HG03060 (cell line): ENCODE measurements around the gene SRD5A3.

Experiments used
- ATAC-seq: cut with Tn5 transposase; IDR thresholded peaks from one replicate; pipeline ENCODE4 v1.9.1; 2021; ENCODE audit warnings: low read depth, moderate number of reproducible peaks; ENCODE audit not compliant: unreplicated experiment

SRD5A3 gene

DNA sequence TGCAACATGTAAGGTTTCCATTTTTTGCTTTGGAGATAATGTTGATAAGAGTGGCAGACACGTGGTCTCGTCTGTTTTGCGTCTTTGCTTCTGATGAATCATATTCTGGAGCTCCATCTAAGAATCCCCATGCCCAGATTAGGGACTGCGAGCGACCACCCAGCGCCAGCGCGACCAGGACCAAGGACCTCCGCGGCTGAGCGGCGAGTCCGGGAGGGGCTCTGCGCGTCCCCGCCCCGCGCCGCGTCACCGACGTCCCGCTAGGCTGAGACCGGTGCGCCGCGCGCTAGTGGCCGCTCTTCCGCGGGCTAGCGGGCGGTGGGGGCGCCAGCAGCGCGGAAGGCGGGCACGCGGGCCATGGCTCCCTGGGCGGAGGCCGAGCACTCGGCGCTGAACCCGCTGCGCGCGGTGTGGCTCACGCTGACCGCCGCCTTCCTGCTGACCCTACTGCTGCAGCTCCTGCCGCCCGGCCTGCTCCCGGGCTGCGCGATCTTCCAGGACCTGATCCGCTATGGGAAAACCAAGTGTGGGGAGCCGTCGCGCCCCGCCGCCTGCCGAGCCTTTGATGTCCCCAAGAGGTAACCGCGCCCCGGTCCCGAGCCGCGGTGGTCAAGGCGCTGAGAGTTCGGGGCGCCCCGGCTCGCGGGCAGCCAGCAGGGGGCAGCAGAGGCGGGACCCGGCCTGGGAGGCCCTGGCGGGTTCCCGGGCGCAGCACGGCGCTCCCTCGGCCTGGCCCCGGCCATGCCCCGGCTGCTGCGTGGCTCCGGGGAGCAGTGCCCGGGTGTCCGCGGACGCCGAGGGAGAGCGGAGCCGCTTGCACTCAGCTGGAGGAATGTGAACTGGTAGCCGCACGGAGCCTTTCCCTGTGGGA, at the start of gene SRD5A3:
SRD5A3 (plus strand) TSS at position 263 of the 871 bp plus-strand sequence; CDS start at position 358, 95 bp downstream.
- ATAC-seq: peak; percentile 69

DNA sequence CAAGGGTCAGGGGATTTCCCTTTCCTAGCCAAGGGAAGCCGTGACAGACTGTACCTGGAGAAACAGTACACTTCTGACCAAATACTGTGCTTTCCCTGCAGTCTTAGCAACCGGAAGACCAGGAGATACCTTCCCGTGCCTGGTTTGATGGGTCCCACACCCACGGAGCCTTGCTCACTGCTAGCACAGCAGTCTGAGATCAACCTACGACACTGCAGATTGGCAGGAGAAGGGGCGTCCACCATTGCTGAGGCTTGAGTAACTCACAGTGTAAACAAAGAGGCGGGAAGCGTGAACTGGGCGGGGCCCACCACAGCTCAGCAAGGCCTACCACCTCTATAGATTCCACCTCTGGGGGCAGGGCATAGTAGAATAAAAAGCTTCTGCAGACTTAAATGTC, 48.7 kb upstream of the SRD5A3 start:
- ATAC-seq: no peak

DNA sequence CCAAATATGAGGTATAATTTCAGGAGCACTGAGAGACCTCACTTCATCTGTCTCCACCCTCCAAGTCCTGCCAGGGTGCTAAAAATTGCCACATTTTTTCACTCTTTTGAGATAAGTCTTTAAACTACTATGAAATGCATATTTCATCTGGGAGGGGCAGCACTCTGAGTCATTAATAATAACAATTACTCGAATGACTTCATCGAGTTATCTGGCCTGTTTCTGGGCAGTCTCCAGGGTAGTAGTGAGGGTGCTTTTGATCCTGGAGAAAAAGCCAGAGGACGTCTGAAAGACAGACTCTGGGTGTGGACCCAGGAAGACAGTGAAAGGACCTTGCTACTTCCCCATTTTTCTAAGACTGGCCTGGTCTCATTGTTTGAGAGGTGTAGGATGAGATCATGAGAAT, 42.3 kb upstream of the SRD5A3 start:
- ATAC-seq: no peak

DNA sequence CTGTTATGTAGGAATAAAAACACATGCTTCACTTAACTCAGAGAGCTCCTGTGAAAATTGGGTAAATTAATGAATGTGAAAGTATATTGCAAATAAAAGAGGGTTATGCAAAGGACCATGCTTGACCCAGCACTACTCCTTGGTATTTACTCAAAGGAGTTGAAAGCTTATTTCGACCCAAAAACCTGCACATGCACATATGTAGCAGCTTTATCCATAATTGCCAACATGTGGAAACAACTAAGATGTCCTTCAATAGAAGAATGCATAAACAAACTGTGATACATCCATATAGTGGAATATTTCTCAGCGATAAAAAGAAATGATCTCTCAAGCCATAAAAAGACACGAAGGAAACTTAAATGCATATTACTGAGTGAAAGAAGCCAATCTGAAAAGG, 41.7 kb upstream of the SRD5A3 start:
- ATAC-seq: no peak

DNA sequence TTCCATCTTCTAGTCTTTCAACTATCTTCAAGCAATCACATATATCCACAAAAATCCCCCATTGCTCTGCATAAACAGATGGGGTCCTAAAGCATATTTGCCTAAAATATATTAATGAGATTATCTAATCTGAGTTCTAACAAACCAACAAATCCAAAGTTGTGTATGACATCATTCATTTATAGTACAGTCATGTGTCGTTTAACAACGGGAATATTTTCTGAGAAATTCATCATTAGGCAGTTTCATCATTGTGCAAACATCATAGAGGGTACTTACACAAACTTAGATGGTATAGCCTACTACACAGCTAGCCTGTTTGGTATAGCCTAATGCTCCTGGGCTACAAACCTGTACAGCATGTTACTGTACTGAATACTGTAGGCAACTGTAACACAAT, 38.0 kb upstream of the SRD5A3 start:
- ATAC-seq: no peak

DNA sequence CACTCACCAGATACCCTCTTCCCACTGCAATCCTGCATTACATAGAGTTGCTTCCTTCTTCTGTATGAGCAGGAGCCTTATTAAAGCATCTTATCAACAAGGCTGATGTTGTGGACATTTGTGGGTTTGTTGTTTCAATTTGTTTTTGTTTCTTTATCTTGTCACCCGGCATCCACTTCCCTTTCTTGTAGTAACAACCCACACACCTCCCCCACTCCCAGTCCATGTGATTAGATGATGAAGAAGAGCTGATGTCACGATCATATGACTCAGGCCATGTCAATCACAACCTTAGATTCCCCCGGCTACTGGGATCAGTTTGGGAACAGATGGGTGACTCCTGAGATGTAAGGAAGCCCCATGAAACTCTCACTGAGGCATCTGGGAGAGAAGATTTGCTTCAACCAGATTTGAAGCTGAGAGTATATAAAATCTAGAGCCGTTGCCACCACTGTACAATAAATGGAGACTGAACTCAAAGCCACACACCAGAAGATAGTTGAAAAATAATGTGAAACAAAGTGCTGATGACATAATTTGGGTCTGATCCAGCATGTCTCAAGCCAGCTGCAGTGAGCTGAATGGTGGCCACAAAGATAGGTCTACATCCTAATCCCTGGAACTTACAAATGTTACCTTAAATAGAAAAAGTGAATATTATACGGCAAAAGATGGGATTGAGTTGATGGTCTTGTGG, 34.1 kb upstream of the SRD5A3 start:
- ATAC-seq: no peak

DNA sequence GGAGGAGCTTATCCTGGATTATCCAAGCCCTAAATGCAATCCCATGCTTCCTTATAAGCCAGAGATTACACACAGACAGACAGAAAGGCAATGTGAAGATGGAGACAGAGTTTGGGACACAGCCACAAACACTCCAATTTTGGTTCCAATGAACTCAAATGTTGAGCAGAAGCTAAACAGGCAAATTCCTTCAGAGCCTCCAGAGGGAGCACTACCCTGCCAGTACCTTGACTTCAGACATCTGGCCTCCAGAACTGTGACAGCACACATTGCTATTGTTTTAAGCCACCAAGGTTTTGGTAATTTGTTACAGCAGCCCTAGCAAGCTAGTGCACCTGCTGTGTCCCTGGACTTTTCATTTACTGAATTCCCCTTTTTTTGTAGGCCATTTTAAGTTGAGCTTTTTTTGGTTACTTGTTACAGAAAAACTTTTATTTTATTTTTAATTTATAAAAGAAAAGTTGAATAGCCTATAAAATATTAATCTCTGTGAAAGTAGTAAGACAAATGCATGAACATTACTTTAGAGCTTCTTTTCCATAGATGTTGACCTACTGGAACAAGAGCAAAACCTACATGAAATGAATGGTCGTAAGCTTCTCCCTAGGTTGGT, 33.4 kb upstream of the SRD5A3 start:
- no peak for ATAC-seq

DNA sequence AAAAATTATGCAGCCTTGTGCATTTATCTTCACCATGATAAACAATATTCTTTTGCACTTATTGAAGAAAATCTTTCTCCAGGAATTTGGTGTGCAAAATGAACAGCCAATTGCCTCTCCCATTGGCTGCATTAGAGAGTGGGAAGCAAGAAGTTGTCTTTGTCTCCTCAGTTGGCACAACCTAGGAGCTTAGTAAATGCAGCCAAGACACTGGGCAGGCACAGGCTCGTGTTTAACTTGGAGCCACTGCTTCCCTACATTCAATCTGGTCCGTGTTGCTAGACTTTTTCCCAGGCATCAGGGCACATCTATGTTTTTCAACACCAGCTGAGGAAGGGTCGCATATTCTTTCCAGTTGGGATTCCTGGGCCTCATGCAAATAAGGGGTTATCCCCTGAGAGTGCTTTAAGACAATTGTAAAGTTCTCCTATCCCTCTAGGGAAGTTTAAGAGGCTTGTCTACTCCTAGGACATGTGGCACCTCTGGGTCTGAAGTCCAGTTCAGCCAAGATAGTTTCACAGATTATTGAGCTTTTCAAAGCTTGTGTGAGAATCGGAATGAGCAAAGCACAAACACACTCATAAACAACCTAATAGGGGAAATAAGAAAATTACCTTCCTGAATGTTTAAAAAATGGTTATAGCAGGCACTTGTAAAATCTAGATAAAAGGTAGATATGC, 31.8 kb upstream of the SRD5A3 start:
- no peak for ATAC-seq

DNA sequence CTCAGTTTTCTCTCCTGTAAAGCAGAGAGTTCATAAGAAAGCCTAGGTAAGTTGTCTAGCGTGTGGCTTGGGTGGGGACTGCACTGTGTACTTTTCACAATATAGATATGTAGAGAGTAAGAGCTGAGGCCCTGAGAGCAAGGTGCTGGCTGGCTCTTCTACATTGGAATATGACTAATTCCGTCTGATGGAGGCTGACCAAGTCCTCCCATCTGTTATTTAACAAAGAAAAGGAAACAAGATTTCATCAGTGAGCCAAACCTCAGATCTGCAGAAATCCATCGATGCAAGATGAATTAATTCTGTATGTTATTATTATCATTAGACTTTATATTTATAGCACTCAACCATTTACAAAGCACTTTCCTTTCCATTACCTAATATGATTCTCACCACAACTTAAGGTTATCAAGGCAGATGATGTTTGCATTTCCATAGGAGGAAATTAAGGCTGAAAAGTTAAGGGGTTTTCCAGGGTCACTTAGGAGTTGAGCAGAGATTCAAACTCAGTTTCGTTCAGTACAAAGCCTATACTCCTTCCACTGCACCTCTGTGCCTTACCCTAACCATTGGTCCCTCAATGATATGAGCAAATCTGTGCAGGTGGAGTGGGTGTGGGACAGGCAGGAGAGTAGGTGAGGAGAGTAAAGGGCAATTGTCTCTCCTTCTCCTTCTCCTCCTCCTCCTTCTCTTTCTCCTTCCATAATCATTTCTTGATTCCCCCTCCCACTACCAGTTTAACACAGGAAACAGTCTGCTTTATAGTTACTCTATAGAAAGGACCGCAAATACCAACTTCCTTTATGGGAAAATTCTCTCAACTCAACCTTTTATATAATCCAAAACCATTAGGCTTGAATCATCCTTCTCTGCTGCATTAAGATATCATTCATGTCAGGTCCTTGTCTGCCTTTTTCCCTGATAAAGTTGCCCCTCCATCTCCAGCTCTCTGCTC, 27.6 kb upstream of the SRD5A3 start:
- ATAC-seq: no peak

DNA sequence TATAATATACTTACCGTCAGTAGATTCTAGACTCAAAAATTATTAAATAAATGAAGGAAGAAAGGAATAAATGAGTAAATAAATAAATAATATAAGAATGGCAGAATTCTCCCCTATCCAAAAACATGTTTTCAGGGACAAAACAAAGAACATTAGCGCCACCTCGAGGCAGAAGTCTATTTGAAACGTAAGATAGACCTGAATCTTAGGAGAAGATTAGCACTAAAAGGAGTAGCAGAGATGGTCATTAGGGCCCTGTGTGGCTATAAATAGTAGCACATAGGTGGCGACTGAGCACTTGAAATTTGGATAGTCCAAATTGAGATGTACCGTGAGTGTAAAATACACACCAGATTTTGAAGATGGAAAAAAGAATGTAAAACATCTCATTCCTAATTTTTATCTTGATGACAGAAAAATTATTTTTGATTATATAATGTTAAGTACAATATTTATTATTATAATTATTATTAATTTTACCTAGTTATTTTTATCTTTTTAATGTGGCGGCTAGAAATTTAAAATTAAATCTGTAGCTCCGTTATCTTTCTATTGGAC, 24.3 kb upstream of the SRD5A3 start:
- no peak for ATAC-seq

DNA sequence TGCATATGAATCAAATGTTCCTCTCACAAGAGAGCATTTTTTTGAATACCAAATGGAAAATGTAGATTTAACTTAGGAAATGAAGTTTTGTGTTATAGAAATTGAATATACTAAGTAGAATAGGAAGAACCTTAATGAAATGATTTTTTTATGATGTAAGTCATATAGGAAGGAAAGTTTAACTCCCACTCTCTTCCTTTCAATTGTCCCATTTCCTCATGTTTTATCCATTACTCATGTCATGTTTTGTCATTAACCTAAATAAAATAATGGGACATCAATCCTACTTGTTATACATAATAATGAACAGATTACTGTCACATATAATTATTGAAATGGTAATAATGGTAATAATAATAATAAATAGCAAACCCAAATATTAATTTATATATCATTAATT, 22.7 kb upstream of the SRD5A3 start:
- ATAC-seq: no peak

DNA sequence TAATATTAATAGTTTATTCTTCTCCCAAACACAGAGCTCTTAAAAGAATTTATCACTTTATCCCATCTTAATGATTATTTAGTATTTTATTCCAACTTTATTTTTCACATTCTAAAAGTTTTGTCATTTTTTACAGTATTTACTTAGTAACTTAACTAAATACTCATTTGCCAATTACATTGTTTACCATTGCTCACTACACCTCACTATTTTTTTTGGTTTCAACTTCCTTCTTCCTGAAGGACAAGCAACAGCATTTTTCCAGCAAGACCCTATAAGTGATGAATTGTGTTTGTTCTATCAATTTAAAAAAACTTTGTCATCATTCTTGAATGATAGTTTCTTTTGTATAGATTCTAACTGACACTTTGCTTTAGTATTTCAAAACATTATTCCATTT, 19.4 kb upstream of the SRD5A3 start:
- no peak for ATAC-seq

DNA sequence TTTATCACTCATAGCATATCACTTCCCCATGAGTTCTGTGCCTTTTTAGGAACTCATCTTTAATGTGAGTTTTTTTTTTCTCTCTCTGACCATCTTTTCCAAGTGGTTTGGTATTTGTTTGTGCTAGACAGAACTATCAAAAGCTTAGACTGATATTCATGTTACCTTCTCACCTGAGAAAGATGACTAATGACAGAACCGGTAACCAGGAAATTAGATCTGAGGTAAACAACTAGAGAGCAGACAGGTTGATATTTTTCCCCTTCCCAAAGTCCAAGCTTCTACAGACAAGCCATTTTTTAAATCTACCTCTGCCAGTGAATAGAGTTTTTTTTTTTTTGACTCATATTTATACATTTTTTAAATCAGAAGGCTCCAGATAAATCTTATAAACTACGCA, 17.0 kb upstream of the SRD5A3 start:
- ATAC-seq: no peak

DNA sequence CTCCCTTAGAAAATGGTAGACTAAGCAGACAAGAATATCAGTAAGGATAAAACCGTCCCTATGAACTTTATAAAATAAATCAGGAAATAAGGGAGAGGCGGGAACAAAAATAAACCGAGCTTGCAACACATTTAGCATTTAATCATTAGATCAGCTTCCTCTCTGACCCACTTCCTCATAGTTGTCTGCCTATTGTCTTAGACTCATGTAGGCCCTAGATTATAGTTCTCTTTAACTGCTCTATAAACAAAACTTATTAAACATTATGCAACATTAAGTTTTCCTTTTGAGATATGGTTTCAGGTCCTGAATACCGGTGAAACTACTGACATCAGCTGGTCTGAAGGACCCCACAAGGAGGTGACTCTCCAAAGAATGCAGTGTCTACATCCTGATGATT, 15.8 kb upstream of the SRD5A3 start:
- no peak for ATAC-seq

DNA sequence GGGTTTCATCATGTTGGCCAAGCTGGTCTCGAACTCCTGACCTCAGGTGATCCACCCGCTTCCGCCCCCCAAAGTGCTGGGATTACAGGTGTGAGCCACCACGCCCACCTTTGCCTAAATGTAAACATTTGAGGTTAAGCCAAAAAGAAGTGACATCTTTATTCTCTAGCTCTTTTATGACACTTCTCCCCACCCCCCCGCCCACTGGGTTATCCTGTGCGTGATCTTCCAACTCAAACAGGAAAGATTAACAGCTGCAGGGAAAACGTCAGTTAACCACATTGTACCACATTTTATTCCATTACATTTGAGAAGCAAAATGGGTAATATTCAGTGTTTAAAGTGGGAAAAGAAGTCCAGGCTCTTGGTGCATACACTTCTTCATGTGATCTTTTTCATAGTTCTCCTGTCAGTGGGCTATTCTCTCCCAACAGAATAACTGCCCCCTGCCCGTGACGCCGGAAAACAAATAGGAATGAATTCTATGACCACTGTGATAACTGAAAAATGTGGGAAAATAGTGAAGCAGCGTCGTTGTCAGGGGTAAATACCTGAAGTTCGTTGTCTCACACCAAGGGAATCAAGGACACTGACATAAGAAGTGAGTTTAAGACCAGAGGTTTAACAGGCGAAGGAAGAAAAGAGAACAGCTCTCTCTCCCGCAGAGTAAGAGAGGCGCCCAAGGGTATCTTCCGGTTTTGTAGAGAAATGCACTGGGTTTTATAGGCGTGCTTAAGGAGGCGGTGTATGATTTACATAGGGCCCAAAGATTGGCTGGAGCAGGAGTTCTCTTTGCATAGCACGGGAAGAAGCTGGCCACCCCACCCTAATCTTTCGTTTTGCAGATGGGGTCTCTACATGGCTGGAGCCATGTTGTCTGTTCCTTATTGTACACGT, 9.7 kb upstream of the SRD5A3 start:
- ATAC-seq: no peak

DNA sequence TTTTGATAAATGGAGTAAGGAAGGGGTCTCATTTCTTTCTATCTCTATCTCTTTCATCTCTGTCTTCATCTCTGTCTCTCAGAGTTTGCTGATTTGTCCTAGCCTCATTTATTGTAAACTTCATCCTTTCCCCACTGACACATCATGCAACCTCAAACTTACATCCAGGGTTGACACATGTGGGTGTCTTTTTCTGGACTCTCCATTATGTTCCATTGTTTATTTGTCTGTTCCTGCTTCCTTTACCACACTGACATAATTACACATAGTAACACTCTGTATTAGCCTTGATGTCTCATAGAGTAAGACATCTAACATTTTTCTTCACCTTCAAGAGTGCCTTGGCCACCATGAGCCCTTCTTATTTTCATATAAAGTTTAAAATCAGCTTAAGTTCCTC, 8.1 kb upstream of the SRD5A3 start:
- ATAC-seq: no peak

DNA sequence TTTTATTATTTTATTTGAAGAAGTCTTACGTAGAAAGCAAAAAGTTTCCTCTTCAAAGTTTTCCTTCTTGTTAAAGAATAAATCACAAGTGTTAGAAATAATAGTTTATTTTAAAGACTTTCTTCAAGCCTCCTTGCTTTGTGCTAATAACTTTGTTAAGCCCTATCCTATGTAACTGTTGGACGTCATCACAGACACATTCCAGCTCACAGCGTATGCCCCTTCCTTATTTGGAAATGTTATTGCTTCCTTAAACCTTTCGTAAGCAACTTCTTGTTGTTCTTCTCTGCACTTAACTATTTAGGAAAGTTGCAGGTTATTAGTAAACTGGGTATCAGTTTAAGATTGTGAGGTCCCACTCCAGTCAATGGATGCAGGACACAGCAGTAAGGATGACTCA, 7.6 kb upstream of the SRD5A3 start:
- ATAC-seq: no peak

DNA sequence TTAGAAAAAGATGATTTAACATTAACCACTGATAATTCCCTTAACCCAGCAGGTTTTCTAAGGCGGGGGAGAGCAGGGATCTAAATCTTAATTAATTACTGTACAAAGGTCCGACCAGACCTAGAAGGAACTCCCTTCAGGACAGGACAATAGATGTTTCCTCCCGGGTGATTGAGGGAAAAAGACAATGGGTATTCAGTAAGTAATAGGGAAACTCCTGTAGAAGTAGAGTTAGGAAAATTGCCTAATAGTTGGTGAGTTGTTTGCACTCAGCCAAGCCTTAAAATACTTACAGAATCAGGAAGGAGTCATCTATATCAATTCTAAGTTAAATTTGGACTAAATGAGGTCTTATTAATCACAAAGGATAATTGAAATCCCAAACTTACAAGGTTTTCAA, 5.8 kb upstream of the SRD5A3 start:
- ATAC-seq: no peak

DNA sequence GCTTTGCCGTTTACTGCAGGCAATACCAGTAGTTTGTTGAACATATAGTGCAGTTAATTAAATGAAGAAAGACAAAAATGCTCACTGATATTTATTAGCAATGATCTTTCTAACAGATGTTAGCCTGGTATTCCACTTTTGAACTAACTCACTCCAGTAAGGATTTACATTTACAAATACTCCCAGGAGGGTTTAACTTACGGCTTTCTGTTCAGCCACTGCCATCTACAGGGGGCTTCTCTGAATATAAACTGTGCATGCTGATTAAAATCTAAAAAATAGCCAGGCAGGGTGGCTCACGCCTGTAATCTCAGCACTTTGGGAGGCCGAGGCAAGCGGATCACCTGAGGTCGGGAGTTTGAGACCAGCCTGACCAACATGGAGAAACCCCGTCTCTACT, 2.2 kb upstream of the SRD5A3 start:
- no peak for ATAC-seq
